WTC11 (cell line): ENCODE measurements around the gene TAF1L. TPM values are rescaled to one million over a fixed set of nuclear protein-coding genes. Genes with fewer than 3 reads are reported as not detected.

ENCODE experiments used
- ATAC-seq: fragments of 200-7000 bp; cut with Tn5 transposase; 2 replicates; pipeline ENCODE4 v1.10.0; 2021; ENCODE audit warnings: mild to moderate bottlenecking, moderate library complexity
- CTCF ChIA-PET: fragments of 300-600 bp; sonication (Branson Sonifier 250); formaldehyde crosslinking; loops from one replicate; lab custom pipeline; 2021; ENCODE audit warnings: antibody characterized with exemption; lab: Charles Lee
- POLR2A ChIA-PET: fragments of 350-600 bp; sonication (Branson Sonifier 250); formaldehyde crosslinking; loops from one replicate; lab custom pipeline; 2021; ENCODE audit warnings: antibody characterized with exemption; lab: Charles Lee
- DNase-seq: peaks from one replicate; pipeline ENCODE4 v3.0.0; 2021; ENCODE audit warnings: low spot score
- H3K27ac Mint-ChIP-seq: 2 replicates; pipeline ENCODE4 v1.8.0; 2021; ENCODE audit warnings: mixed read lengths
- H3K27me3 Mint-ChIP-seq: 2 replicates; pipeline ENCODE4 v1.8.0; 2021; ENCODE audit warnings: low read depth, mild to moderate bottlenecking, moderate library complexity, mixed read lengths
- H3K36me3 Mint-ChIP-seq: 2 replicates; pipeline ENCODE4 v1.8.0; 2021; ENCODE audit warnings: mixed read lengths
- H3K4me1 Mint-ChIP-seq: 2 replicates; pipeline ENCODE4 v1.8.0; 2022; ENCODE audit warnings: mixed read lengths
- H3K4me3 Mint-ChIP-seq: 2 replicates; pipeline ENCODE4 v1.8.0; 2021; ENCODE audit warnings: mild to moderate bottlenecking, moderate library complexity, mixed read lengths
- H3K9me3 Mint-ChIP-seq: 2 replicates; pipeline ENCODE4 v1.8.0; 2021; ENCODE audit warnings: mixed read lengths
- ATF1 ChIP-seq: sonication (generic); formaldehyde crosslinking; IDR thresholded peaks from 2 replicates; pipeline ENCODE4 v1.8.1; 2023; ENCODE audit warnings: mild to moderate bottlenecking, moderate library complexity, missing genetic modification reagents
- CBFB ChIP-seq: sonication (generic); formaldehyde crosslinking; IDR thresholded peaks from 2 replicates; pipeline ENCODE4 v1.8.1; 2022; ENCODE audit warnings: mild to moderate bottlenecking, low read depth, missing genetic modification reagents
- CREM ChIP-seq: sonication (generic); formaldehyde crosslinking; IDR thresholded peaks from 2 replicates; pipeline ENCODE4 v1.8.1; 2022; ENCODE audit warnings: mild to moderate bottlenecking, missing genetic modification reagents, moderate library complexity
- GABPB1 ChIP-seq: sonication (generic); formaldehyde crosslinking; IDR thresholded peaks from 2 replicates; pipeline ENCODE4 v1.8.1; 2023; ENCODE audit warnings: mild to moderate bottlenecking, missing genetic modification reagents
- JUN ChIP-seq: sonication (generic); formaldehyde crosslinking; IDR thresholded peaks from 2 replicates; pipeline ENCODE4 v1.8.0; 2023; ENCODE audit warnings: mild to moderate bottlenecking, missing genetic modification reagents
- MXD4 ChIP-seq: fragments of 250-450 bp; sonication (Bioruptor Pico); IDR thresholded peaks from 2 replicates; pipeline ENCODE4 v1.8.0; 2021; ENCODE audit warnings: mild to moderate bottlenecking, moderate library complexity, borderline replicate concordance
- RORB ChIP-seq: fragments of 250-450 bp; sonication (Bioruptor Pico); IDR thresholded peaks from 2 replicates; pipeline ENCODE4 v1.9.0; 2021; ENCODE audit warnings: mild to moderate bottlenecking
- SMAD3 ChIP-seq: sonication (generic); formaldehyde crosslinking; IDR thresholded peaks from 2 replicates; pipeline ENCODE4 v1.8.0; 2022; ENCODE audit warnings: missing genetic modification reagents, mild to moderate bottlenecking, borderline replicate concordance
- TCF7 ChIP-seq: sonication (generic); formaldehyde crosslinking; IDR thresholded peaks from 2 replicates; pipeline ENCODE4 v1.8.0; 2022; ENCODE audit warnings: mild to moderate bottlenecking, low read depth, missing genetic modification reagents, moderate library complexity
- TEAD1 ChIP-seq: sonication (generic); formaldehyde crosslinking; IDR thresholded peaks from 2 replicates; pipeline ENCODE4 v1.8.0; 2022; ENCODE audit warnings: mild to moderate bottlenecking, missing genetic modification reagents
- ZBTB21 ChIP-seq: sonication (generic); formaldehyde crosslinking; IDR thresholded peaks from 2 replicates; pipeline ENCODE4 v1.8.1; 2023; ENCODE audit warnings: mild to moderate bottlenecking, missing genetic modification reagents, borderline replicate concordance
- ZNF138 ChIP-seq: sonication (generic); formaldehyde crosslinking; conservative IDR thresholded peaks from 2 replicates; pipeline ENCODE4 v1.8.1; 2022; ENCODE audit warnings: mild to moderate bottlenecking, moderate library complexity, missing genetic modification reagents
- ZNF396 ChIP-seq: fragments of 250-450 bp; sonication (Bioruptor Pico); IDR thresholded peaks from 2 replicates; pipeline ENCODE4 v1.8.0; 2021; ENCODE audit warnings: mild to moderate bottlenecking, moderate library complexity, borderline replicate concordance
- ZNF423 ChIP-seq: fragments of 250-450 bp; sonication (Bioruptor Pico); IDR thresholded peaks from 2 replicates; pipeline ENCODE4 v2.1.2; 2022; ENCODE audit warnings: mild to moderate bottlenecking, moderate library complexity
- total RNA-seq: library from RNA; stranded (reverse); gene quantifications from 3 replicates; pipeline ENCODE4 v1.2.3, GENCODE V29; 2021
- TF ChIP-seq, protein P1 (sequence below): sonication (generic); formaldehyde crosslinking; IDR thresholded peaks from 2 replicates; pipeline ENCODE4 v1.8.1; 2022; ENCODE audit warnings: mild to moderate bottlenecking, missing genetic modification reagents, moderate library complexity, borderline replicate concordance
- TF ChIP-seq, protein P2 (sequence below): sonication (generic); formaldehyde crosslinking; IDR thresholded peaks from 2 replicates; pipeline ENCODE4 v1.8.0; 2022; ENCODE audit warnings: mild to moderate bottlenecking, missing genetic modification reagents
- TF ChIP-seq, protein P3 (sequence below): sonication (generic); formaldehyde crosslinking; IDR thresholded peaks from 2 replicates; pipeline ENCODE4 v1.8.1; 2022; ENCODE audit warnings: low read depth, missing genetic modification reagents, borderline replicate concordance
- TF ChIP-seq, protein P4 (sequence below): sonication (generic); formaldehyde crosslinking; conservative IDR thresholded peaks from 2 replicates; pipeline ENCODE4 v1.8.1; 2022; ENCODE audit warnings: mild to moderate bottlenecking, missing genetic modification reagents
- TF ChIP-seq, protein P5 (sequence below): sonication (generic); formaldehyde crosslinking; IDR thresholded peaks from 2 replicates; pipeline ENCODE4 v1.8.0; 2022; ENCODE audit warnings: mild to moderate bottlenecking, missing genetic modification reagents
- TF ChIP-seq, protein P6 (sequence below): sonication (generic); formaldehyde crosslinking; IDR thresholded peaks from 2 replicates; pipeline ENCODE4 v1.8.0; 2023; ENCODE audit warnings: missing genetic modification reagents, mild to moderate bottlenecking, borderline replicate concordance
- TF ChIP-seq, protein P7 (sequence below): sonication (generic); formaldehyde crosslinking; IDR thresholded peaks from 2 replicates; pipeline ENCODE4 v1.8.0; 2022; ENCODE audit warnings: mild to moderate bottlenecking, missing genetic modification reagents

Gene TAF1L
- total RNA-seq, 1 experiment from 2014 or later = 0.09 TPM

DNA sequence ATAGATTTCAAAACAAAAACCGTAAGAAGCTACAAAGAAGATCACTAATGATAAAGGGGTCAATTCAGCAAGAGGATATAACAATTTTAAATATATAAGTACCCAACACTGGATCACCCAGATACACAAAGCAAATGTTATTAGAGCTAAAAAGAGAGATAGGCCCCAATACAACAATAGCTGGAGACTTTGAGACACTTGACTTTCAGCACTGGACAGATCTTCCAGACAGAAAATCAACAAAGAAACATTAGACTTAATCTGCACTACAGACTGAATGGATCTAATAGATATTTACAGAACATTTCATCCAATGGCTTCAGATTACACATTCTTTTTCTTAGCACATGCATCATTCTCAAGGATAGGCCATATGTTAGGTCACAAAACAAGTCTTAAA is 46.3 kb upstream of the TAF1L start (continued):
- TF ChIP-seq, protein P1, sequence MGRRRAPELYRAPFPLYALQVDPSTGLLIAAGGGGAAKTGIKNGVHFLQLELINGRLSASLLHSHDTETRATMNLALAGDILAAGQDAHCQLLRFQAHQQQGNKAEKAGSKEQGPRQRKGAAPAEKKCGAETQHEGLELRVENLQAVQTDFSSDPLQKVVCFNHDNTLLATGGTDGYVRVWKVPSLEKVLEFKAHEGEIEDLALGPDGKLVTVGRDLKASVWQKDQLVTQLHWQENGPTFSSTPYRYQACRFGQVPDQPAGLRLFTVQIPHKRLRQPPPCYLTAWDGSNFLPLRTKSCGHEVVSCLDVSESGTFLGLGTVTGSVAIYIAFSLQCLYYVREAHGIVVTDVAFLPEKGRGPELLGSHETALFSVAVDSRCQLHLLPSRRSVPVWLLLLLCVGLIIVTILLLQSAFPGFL (CRISPR knock-in tag) = no peak
- TF ChIP-seq, protein P2, sequence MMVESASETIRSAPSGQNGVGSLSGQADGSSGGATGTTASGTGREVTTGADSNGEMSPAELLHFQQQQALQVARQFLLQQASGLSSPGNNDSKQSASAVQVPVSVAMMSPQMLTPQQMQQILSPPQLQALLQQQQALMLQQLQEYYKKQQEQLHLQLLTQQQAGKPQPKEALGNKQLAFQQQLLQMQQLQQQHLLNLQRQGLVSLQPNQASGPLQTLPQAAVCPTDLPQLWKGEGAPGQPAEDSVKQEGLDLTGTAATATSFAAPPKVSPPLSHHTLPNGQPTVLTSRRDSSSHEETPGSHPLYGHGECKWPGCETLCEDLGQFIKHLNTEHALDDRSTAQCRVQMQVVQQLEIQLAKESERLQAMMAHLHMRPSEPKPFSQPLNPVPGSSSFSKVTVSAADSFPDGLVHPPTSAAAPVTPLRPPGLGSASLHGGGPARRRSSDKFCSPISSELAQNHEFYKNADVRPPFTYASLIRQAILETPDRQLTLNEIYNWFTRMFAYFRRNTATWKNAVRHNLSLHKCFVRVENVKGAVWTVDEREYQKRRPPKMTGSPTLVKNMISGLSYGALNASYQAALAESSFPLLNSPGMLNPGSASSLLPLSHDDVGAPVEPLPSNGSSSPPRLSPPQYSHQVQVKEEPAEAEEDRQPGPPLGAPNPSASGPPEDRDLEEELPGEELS (CRISPR knock-in tag) = no peak
- TF ChIP-seq, protein P3, sequence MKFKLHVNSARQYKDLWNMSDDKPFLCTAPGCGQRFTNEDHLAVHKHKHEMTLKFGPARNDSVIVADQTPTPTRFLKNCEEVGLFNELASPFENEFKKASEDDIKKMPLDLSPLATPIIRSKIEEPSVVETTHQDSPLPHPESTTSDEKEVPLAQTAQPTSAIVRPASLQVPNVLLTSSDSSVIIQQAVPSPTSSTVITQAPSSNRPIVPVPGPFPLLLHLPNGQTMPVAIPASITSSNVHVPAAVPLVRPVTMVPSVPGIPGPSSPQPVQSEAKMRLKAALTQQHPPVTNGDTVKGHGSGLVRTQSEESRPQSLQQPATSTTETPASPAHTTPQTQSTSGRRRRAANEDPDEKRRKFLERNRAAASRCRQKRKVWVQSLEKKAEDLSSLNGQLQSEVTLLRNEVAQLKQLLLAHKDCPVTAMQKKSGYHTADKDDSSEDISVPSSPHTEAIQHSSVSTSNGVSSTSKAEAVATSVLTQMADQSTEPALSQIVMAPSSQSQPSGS (CRISPR knock-in tag) = no peak
- TF ChIP-seq, protein P4, sequence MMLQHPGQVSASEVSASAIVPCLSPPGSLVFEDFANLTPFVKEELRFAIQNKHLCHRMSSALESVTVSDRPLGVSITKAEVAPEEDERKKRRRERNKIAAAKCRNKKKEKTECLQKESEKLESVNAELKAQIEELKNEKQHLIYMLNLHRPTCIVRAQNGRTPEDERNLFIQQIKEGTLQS (CRISPR knock-in tag) = no peak
- TF ChIP-seq TEAD1 (CRISPR knock-in tag) (no peak), ATF1 (CRISPR knock-in tag) (no peak), SMAD3 (CRISPR knock-in tag) (no peak)
- TF ChIP-seq, protein P5, sequence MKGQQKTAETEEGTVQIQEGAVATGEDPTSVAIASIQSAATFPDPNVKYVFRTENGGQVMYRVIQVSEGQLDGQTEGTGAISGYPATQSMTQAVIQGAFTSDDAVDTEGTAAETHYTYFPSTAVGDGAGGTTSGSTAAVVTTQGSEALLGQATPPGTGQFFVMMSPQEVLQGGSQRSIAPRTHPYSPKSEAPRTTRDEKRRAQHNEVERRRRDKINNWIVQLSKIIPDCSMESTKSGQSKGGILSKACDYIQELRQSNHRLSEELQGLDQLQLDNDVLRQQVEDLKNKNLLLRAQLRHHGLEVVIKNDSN (CRISPR knock-in tag) = no peak

DNA sequence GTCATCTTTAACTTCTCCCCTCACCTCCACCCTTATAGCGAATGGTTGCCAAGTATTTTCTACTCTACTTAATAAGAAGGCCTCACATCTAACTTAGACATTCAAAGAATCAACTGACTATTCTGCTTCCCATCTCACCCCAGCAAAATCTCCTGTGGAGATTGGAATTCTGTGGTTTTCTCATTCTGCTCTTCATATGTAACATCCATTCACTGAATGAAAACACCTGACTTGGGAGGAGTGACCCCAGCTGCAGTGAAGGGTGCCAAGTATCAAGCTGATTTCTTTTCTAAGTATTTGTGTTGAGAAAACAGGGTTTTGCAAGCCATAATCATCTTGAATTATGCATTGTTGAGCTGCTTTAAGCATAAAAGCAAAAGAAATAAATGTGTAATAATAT is 42.5 kb upstream of the TAF1L start:
- H3K27ac Mint-ChIP-seq = no peak overlapping the region
- CTCF ChIA-PET = no interaction called here
- H3K4me1 Mint-ChIP-seq = no peaks in the 10 kb centered on the region
- no peak overlapping the region for H3K4me3 Mint-ChIP-seq
- DNase-seq (no peak), ATAC-seq (no peak)
- TF ChIP-seq ZNF396 (CRISPR knock-in tag) (no peak), CREM (CRISPR knock-in tag) (no peak), RORB (CRISPR knock-in tag) (no peak), ZBTB21 (CRISPR knock-in tag) (no peak), ZNF138 (no peak), GABPB1 (CRISPR knock-in tag) (no peak), CBFB (CRISPR knock-in tag) (no peak), MXD4 (CRISPR knock-in tag) (no peak), JUN (no peak), SMAD3 (CRISPR knock-in tag) (no peak), ZNF423 (CRISPR knock-in tag) (no peak), TCF7 (no peak)
- TF ChIP-seq, protein P6, sequence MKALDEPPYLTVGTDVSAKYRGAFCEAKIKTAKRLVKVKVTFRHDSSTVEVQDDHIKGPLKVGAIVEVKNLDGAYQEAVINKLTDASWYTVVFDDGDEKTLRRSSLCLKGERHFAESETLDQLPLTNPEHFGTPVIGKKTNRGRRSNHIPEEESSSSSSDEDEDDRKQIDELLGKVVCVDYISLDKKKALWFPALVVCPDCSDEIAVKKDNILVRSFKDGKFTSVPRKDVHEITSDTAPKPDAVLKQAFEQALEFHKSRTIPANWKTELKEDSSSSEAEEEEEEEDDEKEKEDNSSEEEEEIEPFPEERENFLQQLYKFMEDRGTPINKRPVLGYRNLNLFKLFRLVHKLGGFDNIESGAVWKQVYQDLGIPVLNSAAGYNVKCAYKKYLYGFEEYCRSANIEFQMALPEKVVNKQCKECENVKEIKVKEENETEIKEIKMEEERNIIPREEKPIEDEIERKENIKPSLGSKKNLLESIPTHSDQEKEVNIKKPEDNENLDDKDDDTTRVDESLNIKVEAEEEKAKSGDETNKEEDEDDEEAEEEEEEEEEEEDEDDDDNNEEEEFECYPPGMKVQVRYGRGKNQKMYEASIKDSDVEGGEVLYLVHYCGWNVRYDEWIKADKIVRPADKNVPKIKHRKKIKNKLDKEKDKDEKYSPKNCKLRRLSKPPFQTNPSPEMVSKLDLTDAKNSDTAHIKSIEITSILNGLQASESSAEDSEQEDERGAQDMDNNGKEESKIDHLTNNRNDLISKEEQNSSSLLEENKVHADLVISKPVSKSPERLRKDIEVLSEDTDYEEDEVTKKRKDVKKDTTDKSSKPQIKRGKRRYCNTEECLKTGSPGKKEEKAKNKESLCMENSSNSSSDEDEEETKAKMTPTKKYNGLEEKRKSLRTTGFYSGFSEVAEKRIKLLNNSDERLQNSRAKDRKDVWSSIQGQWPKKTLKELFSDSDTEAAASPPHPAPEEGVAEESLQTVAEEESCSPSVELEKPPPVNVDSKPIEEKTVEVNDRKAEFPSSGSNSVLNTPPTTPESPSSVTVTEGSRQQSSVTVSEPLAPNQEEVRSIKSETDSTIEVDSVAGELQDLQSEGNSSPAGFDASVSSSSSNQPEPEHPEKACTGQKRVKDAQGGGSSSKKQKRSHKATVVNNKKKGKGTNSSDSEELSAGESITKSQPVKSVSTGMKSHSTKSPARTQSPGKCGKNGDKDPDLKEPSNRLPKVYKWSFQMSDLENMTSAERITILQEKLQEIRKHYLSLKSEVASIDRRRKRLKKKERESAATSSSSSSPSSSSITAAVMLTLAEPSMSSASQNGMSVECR (CRISPR knock-in tag) = no peak
- TF ChIP-seq, protein P7, sequence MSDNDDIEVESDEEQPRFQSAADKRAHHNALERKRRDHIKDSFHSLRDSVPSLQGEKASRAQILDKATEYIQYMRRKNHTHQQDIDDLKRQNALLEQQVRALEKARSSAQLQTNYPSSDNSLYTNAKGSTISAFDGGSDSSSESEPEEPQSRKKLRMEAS (CRISPR knock-in tag) = no peak
- peaks cover 17% of the 10 kb centered on the region for H3K27me3 Mint-ChIP-seq
- POLR2A ChIA-PET = no interaction called here
- H3K9me3 Mint-ChIP-seq = peaks cover 54% of the 10 kb centered on the region
- peaks cover 18% of the 10 kb centered on the region for H3K36me3 Mint-ChIP-seq
